Stimulated activated CD8-positive, alpha-beta memory T cell treated with anti-CD3 and anti-CD28 coated beads, Interleukin-12 subunit alpha, Interleukin-12 subunit beta, amount 100 ng/mL, for 24 hours (primary cell): ENCODE data around the gene DAND5.

Experiments
- DNase-seq: peaks from one replicate; pipeline ENCODE4 v3.0.0-alpha.2; 2020; ENCODE audit errors: extremely low read depth

DAND5 gene

GRCh38 chr19:12992729-12993128 is 23.4 kb downstream of the DAND5 start:
- no peak for DNase-seq

GRCh38 chr19:12993562-12993961 is 24.2 kb downstream of the DAND5 start:
- no peak for DNase-seq

GRCh38 chr19:12994701-12995595 is 25.6 kb downstream of the DAND5 start, which contains the start of gene NFIX:
Gene NFIX, plus strand, starts transcription at chr19:12995475. Its CDS starts 363 bp downstream, at chr19:12995838.
- no peak for DNase-seq

- no peak for DNase-seq
These were observed 26.4 kb downstream of the DAND5 start for GRCh38 chr19:12995596-12996405.

- DNase-seq = no peak
These were observed 27.2 kb downstream of the DAND5 start for GRCh38 chr19:12996406-12997094.

- no peak for DNase-seq
These were observed 28.0 kb downstream of the DAND5 start for GRCh38 chr19:12997179-12997966.

GRCh38 chr19:12997967-12998940 is 28.9 kb downstream of the DAND5 start:
- DNase-seq = no peak

GRCh38 chr19:13001166-13001501 is 31.8 kb downstream of the DAND5 start:
- DNase-seq = no peak

- no peak for DNase-seq
These were observed 32.3 kb downstream of the DAND5 start for GRCh38 chr19:13001502-13002165.

GRCh38 chr19:13002166-13002898 is 33.0 kb downstream of the DAND5 start:
- no peak for DNase-seq

GRCh38 chr19:13003081-13003480 is 33.7 kb downstream of the DAND5 start:
- no peak for DNase-seq

GRCh38 chr19:13004273-13004672 is 34.9 kb downstream of the DAND5 start:
- no peak for DNase-seq

- no peak for DNase-seq
These were observed 35.9 kb downstream of the DAND5 start for GRCh38 chr19:13005253-13005652.

- no peak for DNase-seq
These were observed 36.5 kb downstream of the DAND5 start for GRCh38 chr19:13005861-13006370.

GRCh38 chr19:13006431-13007281 is 37.3 kb downstream of the DAND5 start:
- DNase-seq = no peak

- DNase-seq = no peak
These were observed 38.1 kb downstream of the DAND5 start for GRCh38 chr19:13007292-13008045.
